ENCODE results near the gene TSPAN13.

DNA sequence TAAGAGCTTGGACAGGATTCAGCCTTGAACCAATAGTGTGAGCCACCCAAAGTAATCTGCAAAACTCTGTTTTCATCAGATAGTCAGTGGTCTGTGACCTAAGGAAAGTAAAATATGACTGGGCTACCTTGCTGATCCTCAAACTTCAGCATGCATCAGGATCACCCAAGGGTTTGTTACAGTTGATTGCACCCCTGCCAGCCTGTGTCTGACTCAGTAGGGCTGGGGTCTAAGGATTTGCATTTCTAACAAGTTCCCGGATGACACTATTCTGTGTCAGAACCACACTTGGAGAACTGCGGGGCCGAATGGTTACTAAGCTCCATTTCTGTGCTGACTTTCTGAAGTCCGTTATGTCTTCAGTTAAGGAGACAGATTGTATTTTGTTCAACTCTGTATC is 40.6 kb upstream of the TSPAN13 start:
- TF ChIP-seq, protein P1, sequence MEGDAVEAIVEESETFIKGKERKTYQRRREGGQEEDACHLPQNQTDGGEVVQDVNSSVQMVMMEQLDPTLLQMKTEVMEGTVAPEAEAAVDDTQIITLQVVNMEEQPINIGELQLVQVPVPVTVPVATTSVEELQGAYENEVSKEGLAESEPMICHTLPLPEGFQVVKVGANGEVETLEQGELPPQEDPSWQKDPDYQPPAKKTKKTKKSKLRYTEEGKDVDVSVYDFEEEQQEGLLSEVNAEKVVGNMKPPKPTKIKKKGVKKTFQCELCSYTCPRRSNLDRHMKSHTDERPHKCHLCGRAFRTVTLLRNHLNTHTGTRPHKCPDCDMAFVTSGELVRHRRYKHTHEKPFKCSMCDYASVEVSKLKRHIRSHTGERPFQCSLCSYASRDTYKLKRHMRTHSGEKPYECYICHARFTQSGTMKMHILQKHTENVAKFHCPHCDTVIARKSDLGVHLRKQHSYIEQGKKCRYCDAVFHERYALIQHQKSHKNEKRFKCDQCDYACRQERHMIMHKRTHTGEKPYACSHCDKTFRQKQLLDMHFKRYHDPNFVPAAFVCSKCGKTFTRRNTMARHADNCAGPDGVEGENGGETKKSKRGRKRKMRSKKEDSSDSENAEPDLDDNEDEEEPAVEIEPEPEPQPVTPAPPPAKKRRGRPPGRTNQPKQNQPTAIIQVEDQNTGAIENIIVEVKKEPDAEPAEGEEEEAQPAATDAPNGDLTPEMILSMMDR (IDR thresholded peaks at IDR 0.05; ENCODE audit: poor library complexity, severe bottlenecking): no peak
- TF ChIP-seq EZH2 (IDR thresholded peaks at IDR 0.05; ENCODE audit: borderline replicate concordance, insufficient read depth, low read length, poor library complexity, severe bottlenecking): no peak

All from neural cell (in vitro differentiated cells).